DOHH2 (cell line): ENCODE measurements around the gene GJB2.

Source experiments
- H3F3A ChIP-seq: fragments of 200-600 bp; sonication (generic), shearing (Covaris generic); 2 replicates; pipeline ENCODE4 v1.6.0; 2016; ENCODE audit warnings: antibody characterized with exemption, mild to moderate bottlenecking; ENCODE audit not compliant: control insufficient read depth, insufficient read depth
- H3K27ac ChIP-seq: fragments of 200-600 bp; sonication (generic); 2 replicates; pipeline ENCODE4 v1.5.1; 2014; ENCODE audit warnings: low read depth, mild to moderate bottlenecking, low read length, moderate library complexity
- H3K27me3 ChIP-seq: fragments of 200-600 bp; sonication (generic); 2 replicates; pipeline ENCODE4 v1.6.1; 2014; ENCODE audit warnings: mild to moderate bottlenecking, low read length, mixed read lengths; ENCODE audit not compliant: control insufficient read depth
- H3K36me3 ChIP-seq: fragments of 200-600 bp; sonication (generic); 2 replicates; pipeline ENCODE4 v1.6.1; 2014; ENCODE audit warnings: mild to moderate bottlenecking, low read length, moderate library complexity, mixed read lengths; ENCODE audit not compliant: control insufficient read depth
- H3K4me1 ChIP-seq: fragments of 200-600 bp; sonication (generic); 2 replicates; pipeline ENCODE4 v1.6.1; 2014; ENCODE audit warnings: mild to moderate bottlenecking, low read length, mixed read lengths; ENCODE audit not compliant: control insufficient read depth
- H3K4me2 ChIP-seq: fragments of 200-600 bp; sonication (generic); 2 replicates; pipeline ENCODE4 v1.6.0; 2014; ENCODE audit warnings: mild to moderate bottlenecking, low read length, moderate library complexity
- H3K4me3 ChIP-seq: fragments of 200-600 bp; sonication (generic); 2 replicates; pipeline ENCODE4 v1.5.1; 2014; ENCODE audit warnings: mild to moderate bottlenecking, low read length, mixed read lengths
- H3K79me2 ChIP-seq: fragments of 200-600 bp; sonication (generic); 2 replicates; pipeline ENCODE4 v1.6.1; 2014; ENCODE audit warnings: mild to moderate bottlenecking, low read length, mixed read lengths; ENCODE audit not compliant: control insufficient read depth
- H3K9me2 ChIP-seq: fragments of 200-600 bp; sonication (generic); replicated peaks from 2 replicates; pipeline ENCODE4 v1.6.1; 2014; ENCODE audit warnings: mild to moderate bottlenecking, low read length, mixed read lengths; ENCODE audit not compliant: control insufficient read depth
- H3K9me3 ChIP-seq: fragments of 200-600 bp; sonication (generic); 2 replicates; pipeline ENCODE4 v1.6.1; 2014; ENCODE audit warnings: antibody characterized with exemption, low read length, mixed read lengths; ENCODE audit not compliant: control insufficient read depth, insufficient read depth
- H4K20me1 ChIP-seq: fragments of 200-600 bp; sonication (generic); 2 replicates; pipeline ENCODE4 v1.6.0; 2014; ENCODE audit warnings: low read depth, mild to moderate bottlenecking, antibody characterized with exemption, low read length, moderate library complexity; ENCODE audit not compliant: control insufficient read depth, insufficient read depth
- EZH2phosphoT487 ChIP-seq: fragments of 200-600 bp; sonication (generic); IDR thresholded peaks from 2 replicates; pipeline ENCODE4 v1.6.1; 2017; ENCODE audit warnings: borderline replicate concordance, mild to moderate bottlenecking, antibody characterized with exemption, low read length, moderate library complexity, mixed read lengths
- TF ChIP-seq, protein P1 (sequence below): fragments of 200-600 bp; sonication (generic); IDR thresholded peaks from one replicate; pipeline ENCODE4 v1.5.1; 2014; ENCODE audit warnings: antibody characterized with exemption, mild to moderate bottlenecking, low read depth, low read length; ENCODE audit not compliant: poor library complexity, severe bottlenecking

Gene GJB2

DNA sequence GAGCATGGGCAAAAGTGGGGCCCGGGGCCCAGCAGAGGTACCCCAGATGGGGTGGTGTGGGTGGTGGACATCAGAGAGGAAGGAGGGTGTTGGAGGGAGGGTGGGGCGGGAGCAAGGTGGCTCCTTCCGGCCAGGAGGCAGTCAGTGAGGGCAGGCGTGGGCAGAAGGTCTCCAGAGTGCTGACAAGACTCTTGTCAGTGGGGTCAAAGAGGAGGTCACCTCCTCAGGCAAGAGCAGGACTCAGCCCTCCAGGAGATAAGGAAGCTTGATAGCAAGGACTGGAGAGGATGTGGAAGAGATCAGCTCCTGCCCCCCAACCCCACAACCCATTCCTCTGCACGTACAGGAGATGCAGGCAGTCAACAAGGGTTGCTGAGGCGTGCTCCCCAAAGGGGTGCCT, 41.7 kb downstream of the GJB2 start:
- no peaks in the 10 kb centered on the region for H3K9me3 ChIP-seq
- H4K20me1 ChIP-seq = no peaks in the 10 kb centered on the region
- no peak overlapping the region for H3K4me2 ChIP-seq
- no peaks in the 10 kb centered on the region for H3F3A ChIP-seq
- no peak for TF ChIP-seq EZH2phosphoT487
- TF ChIP-seq, protein P1, sequence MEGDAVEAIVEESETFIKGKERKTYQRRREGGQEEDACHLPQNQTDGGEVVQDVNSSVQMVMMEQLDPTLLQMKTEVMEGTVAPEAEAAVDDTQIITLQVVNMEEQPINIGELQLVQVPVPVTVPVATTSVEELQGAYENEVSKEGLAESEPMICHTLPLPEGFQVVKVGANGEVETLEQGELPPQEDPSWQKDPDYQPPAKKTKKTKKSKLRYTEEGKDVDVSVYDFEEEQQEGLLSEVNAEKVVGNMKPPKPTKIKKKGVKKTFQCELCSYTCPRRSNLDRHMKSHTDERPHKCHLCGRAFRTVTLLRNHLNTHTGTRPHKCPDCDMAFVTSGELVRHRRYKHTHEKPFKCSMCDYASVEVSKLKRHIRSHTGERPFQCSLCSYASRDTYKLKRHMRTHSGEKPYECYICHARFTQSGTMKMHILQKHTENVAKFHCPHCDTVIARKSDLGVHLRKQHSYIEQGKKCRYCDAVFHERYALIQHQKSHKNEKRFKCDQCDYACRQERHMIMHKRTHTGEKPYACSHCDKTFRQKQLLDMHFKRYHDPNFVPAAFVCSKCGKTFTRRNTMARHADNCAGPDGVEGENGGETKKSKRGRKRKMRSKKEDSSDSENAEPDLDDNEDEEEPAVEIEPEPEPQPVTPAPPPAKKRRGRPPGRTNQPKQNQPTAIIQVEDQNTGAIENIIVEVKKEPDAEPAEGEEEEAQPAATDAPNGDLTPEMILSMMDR = no peak
- no peaks in the 10 kb centered on the region for H3K36me3 ChIP-seq
- H3K79me2 ChIP-seq = no peaks in the 10 kb centered on the region
- no peak overlapping the region for H3K27ac ChIP-seq
- no peaks in the 10 kb centered on the region for H3K9me2 ChIP-seq
- H3K4me3 ChIP-seq = no peak overlapping the region
- peaks cover 6% of the 10 kb centered on the region; the same call in 1 of the 2 replicates for H3K27me3 ChIP-seq
- no peaks in the 10 kb centered on the region for H3K4me1 ChIP-seq

GRCh38 chr13:20150561-20150960, 42.2 kb downstream of the GJB2 start:
- Histone ChIP-seq H3K27ac (no peak overlapping the region), H3K79me2 (no peaks in the 10 kb centered on the region), H3K27me3 (peaks cover 6% of the 10 kb centered on the region; the same call in 1 of the 2 replicates), H3K36me3 (no peaks in the 10 kb centered on the region), H3K4me1 (no peaks in the 10 kb centered on the region), H3K9me2 (no peaks in the 10 kb centered on the region), H3K4me2 (no peak overlapping the region), H3K9me3 (no peaks in the 10 kb centered on the region), H3F3A (no peaks in the 10 kb centered on the region), H4K20me1 (no peaks in the 10 kb centered on the region), H3K4me3 (no peak overlapping the region)
- TF ChIP-seq, protein P1 = no peak
- TF ChIP-seq EZH2phosphoT487 = no peak

DNA sequence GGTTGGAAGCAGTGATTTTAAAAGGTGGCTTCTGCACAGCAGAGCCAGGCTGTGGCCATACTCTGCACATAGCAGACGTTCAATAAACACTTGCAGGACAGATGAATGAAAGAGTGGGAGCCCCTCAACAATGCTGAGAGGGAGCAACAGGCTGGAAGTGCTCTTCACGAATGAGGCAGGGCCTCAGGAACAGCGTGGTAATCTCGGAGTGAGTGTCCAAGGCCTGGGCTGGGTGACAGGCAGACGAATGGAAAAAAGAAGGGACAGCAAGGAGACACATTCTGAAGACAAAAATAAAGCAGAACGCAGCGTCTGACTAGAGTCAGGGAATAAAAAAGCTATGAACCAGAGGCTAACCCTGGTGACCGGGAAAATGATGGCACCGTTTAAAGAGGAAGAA, 43.0 kb downstream of the GJB2 start:
- no peak overlapping the region for H3K4me2 ChIP-seq
- H3K4me1 ChIP-seq = no peaks in the 10 kb centered on the region
- H3K27ac ChIP-seq = no peak overlapping the region
- H4K20me1 ChIP-seq = no peaks in the 10 kb centered on the region
- H3K36me3 ChIP-seq = no peaks in the 10 kb centered on the region
- no peaks in the 10 kb centered on the region for H3K9me3 ChIP-seq
- no peaks in the 10 kb centered on the region for H3K9me2 ChIP-seq
- no peaks in the 10 kb centered on the region for H3F3A ChIP-seq
- H3K27me3 ChIP-seq = peaks cover 6% of the 10 kb centered on the region; the same call in 1 of the 2 replicates
- no peak overlapping the region for H3K4me3 ChIP-seq
- TF ChIP-seq, protein P1 = no peak
- no peak for TF ChIP-seq EZH2phosphoT487
- H3K79me2 ChIP-seq = no peaks in the 10 kb centered on the region
